Peyer's patch (tissue), 4 donors: ENCODE data around the gene MYRFL.

ENCODE experiments used
- POLR2A ChIP-seq, 2 donors: fragments of 450-650 bp; IDR thresholded peaks; one replicate each; pipeline ENCODE4 v1.5.1; 2017; ENCODE audit warnings: antibody characterized with exemption in 2 of 2, mild to moderate bottlenecking in 2 of 2, moderate library complexity in 2 of 2
- TF ChIP-seq, protein P1 (sequence below), 6 experiments: fragments of 450-650 bp in 4 of 6; fragments of 200-600 bp in 2 of 6; sonication (generic) in 1 of 6; IDR thresholded peaks; one replicate each; pipeline ENCODE4 v1.5.1; 2017 to 2019; ENCODE audit warnings: antibody characterized with exemption in 6 of 6, mild to moderate bottlenecking in 3 of 6, moderate library complexity in 1 of 6

DNA sequence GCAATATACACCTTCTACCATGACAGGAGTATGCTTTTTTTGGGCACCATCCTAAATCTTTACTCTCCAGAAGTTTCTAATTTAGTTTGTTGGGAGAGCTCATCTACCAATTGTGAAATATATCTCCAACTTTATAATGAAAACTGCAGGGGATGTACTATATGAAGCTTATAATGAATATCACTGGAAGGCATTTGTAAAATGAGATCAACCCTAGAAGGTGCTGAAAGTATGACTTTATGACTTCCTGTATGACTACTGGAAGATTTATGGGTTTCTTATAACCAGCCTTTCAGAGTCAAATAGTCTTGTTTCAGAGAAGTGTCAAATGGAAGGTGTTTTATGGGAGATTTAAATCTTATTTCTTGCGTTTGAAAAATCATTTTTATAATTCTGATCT lies 122.9 kb downstream of the MYRFL start:
- TF ChIP-seq, protein P1, sequence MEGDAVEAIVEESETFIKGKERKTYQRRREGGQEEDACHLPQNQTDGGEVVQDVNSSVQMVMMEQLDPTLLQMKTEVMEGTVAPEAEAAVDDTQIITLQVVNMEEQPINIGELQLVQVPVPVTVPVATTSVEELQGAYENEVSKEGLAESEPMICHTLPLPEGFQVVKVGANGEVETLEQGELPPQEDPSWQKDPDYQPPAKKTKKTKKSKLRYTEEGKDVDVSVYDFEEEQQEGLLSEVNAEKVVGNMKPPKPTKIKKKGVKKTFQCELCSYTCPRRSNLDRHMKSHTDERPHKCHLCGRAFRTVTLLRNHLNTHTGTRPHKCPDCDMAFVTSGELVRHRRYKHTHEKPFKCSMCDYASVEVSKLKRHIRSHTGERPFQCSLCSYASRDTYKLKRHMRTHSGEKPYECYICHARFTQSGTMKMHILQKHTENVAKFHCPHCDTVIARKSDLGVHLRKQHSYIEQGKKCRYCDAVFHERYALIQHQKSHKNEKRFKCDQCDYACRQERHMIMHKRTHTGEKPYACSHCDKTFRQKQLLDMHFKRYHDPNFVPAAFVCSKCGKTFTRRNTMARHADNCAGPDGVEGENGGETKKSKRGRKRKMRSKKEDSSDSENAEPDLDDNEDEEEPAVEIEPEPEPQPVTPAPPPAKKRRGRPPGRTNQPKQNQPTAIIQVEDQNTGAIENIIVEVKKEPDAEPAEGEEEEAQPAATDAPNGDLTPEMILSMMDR (IDR thresholded peaks at IDR 0.05): no peak
- TF ChIP-seq POLR2A (IDR thresholded peaks at IDR 0.05): no peak
